Mucosa of rectum (tissue), 2 donors: ENCODE results near the gene SLC18A3.

Experiments used
- H3K27ac ChIP-seq, 2 donors: one replicate each; pipeline ENCODE4 v1.7.0; 2013; ENCODE audit warnings: inconsistent platforms in 2 of 2, low read depth in 2 of 2, low read length in 2 of 2
- H3K27me3 ChIP-seq, 2 donors: one replicate each; pipeline ENCODE4 v1.7.0; 2013; ENCODE audit warnings: low read length in 2 of 2; ENCODE audit not compliant: control insufficient read depth in 2 of 2, insufficient read depth in 2 of 2
- H3K36me3 ChIP-seq, 2 donors: one replicate each; pipeline ENCODE4 v1.7.0; 2013; ENCODE audit warnings: low read length in 2 of 2; ENCODE audit not compliant: control insufficient read depth in 2 of 2, insufficient read depth in 2 of 2
- H3K4me1 ChIP-seq, 2 donors: one replicate each; pipeline ENCODE4 v1.7.0; 2013; ENCODE audit warnings: low read length in 2 of 2, mild to moderate bottlenecking in 1 of 2; ENCODE audit not compliant: control insufficient read depth in 2 of 2, insufficient read depth in 2 of 2
- H3K4me3 ChIP-seq, 2 donors: one replicate each; pipeline ENCODE4 v1.7.0; 2013; ENCODE audit warnings: low read length in 2 of 2
- H3K9ac ChIP-seq, 2 donors: one replicate each; pipeline ENCODE4 v1.7.0; 2013; ENCODE audit warnings: low read length in 2 of 2, low read depth in 1 of 2, mild to moderate bottlenecking in 1 of 2
- H3K9me3 ChIP-seq, 2 donors: one replicate each; pipeline ENCODE4 v1.7.0; 2013; ENCODE audit warnings: low read length in 2 of 2; ENCODE audit not compliant: control insufficient read depth in 2 of 2
- donor health status: healthy.
- donor health status: Normal muscosa, but diverticular disease.

SLC18A3 gene

DNA sequence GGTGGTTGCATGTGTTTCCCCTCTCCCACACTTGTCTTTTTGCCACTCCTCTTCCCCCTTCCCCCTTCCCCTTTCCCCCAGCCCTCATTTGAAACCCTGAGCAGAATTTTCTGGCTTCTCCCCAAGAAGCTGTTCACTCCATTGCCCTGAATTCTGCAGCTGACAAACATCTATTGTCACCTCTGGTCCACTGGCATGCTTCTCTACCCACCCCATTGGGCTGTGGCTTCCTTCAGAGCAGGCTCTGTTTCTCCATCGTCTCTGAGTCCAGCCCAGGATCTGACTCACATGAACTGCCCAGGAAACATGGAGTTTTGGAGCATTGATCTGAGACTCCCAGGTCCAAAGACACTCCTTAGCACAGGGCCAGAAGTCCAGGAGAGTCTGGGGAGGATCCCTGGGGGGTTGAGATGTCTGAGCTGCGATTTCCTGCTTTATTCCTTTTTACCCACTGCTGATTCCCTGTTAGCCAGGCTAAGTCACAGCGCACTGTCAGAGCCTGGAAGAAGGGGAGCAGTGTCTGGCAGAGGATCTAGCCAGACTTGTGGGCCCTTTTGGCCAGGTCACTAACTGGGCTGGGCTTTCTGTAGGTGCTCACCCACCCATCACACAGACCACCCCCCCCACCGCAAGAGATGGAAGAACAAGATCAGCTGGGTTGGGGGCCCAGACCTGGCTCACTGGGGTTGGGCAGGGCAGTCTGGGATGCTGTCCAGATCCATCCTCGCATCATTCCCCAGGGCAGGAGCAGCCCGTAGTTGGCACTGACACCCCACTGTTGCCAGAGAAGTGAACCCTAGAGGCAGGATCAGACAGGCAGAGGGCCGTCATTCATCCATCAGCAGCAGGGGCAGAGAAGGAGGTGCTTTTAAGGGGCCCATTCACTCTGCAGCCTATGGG is 7.3 kb downstream of the SLC18A3 start:
- Histone ChIP-seq H3K36me3 (no peaks in the 10 kb centered on the region), H3K4me3 (no peak overlapping the region), H3K27ac (no peak overlapping the region), H3K9me3 (no peaks in the 10 kb centered on the region), H3K9ac (no peak overlapping the region), H3K4me1 (no peaks in the 10 kb centered on the region), H3K27me3 (peaks cover 17 to 32% of the 10 kb centered on the region in 2 donors)

DNA sequence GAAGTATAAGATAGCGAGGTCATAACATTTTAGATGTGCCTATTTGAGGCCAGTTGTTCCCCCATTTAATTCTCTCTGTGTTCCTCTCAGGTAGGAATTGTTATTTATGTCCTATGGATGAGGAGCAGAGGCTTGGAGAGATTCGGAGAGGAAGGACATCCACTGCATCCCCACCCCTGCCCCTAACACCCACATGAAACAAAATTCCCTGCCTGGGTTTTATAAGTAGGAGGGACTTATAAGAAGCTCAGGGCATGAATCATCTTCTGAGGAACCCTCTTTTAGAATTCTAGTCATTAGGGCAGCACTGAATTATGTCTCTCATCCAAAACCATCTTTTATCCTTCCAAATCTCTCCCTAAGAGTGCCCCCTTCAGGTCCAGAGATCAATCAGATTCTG is 8.7 kb downstream of the SLC18A3 start:
- Histone ChIP-seq H3K27me3 (peaks cover 4 to 20% of the 10 kb centered on the region in 2 donors), H3K4me1 (no peaks in the 10 kb centered on the region), H3K9ac (no peak overlapping the region), H3K27ac (no peak overlapping the region), H3K36me3 (no peaks in the 10 kb centered on the region), H3K4me3 (no peak overlapping the region), H3K9me3 (no peaks in the 10 kb centered on the region)

DNA sequence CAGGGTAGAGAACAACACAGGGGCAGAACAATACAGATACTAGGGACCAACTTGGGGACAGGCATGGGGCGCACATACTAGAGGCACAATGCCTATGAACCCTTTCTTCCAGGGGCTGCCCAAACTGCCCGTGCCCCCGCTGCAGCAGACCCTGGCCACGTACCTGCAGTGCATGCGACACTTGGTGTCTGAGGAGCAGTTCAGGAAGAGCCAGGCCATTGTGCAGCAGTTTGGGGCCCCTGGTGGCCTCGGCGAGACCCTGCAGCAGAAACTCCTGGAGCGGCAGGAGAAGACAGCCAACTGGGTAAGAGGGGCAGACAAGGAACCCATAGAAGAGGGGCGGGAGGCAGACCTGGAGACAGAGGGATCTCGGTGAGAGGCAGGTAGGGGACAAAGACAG is 9.5 kb downstream of the SLC18A3 start:
- no peak overlapping the region for H3K9ac ChIP-seq
- no peaks in the 10 kb centered on the region for H3K4me1 ChIP-seq
- no peaks in the 10 kb centered on the region for H3K36me3 ChIP-seq
- H3K9me3 ChIP-seq, result no peaks in the 10 kb centered on the region
- H3K27ac ChIP-seq, result no peak overlapping the region
- H3K27me3 ChIP-seq, result peaks cover 3 to 17% of the 10 kb centered on the region in 2 donors
- H3K4me3 ChIP-seq, result no peak overlapping the region

DNA sequence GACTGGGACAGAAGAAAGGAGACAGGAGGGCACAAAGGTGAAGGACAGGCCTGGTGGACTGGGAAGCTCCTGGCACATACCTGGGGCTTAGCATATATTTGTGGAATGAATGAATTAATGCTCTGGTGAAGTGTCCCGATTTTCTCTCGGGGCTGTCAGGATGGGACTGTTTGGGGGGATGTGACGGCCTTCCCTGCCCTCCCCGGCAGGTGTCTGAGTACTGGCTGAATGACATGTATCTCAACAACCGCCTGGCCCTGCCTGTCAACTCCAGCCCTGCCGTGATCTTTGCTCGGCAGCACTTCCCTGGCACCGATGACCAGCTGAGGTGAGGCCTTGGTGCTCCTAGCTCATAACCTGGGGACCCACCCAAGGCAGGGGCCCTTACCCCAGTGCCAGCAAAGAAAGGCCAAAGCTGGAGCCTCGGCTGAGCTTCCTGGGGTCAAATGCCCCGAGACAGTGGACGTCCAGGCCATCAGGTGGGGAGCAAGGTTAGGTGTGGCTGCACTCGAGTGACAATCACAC is 10.2 kb downstream of the SLC18A3 start:
- H3K4me3 ChIP-seq, result no peak overlapping the region
- no peaks in the 10 kb centered on the region for H3K36me3 ChIP-seq
- no peak overlapping the region for H3K27ac ChIP-seq
- H3K4me1 ChIP-seq, result no peaks in the 10 kb centered on the region
- H3K27me3 ChIP-seq, result peaks cover 2 to 11% of the 10 kb centered on the region in 2 donors
- no peak overlapping the region for H3K9ac ChIP-seq
- H3K9me3 ChIP-seq, result no peaks in the 10 kb centered on the region

DNA sequence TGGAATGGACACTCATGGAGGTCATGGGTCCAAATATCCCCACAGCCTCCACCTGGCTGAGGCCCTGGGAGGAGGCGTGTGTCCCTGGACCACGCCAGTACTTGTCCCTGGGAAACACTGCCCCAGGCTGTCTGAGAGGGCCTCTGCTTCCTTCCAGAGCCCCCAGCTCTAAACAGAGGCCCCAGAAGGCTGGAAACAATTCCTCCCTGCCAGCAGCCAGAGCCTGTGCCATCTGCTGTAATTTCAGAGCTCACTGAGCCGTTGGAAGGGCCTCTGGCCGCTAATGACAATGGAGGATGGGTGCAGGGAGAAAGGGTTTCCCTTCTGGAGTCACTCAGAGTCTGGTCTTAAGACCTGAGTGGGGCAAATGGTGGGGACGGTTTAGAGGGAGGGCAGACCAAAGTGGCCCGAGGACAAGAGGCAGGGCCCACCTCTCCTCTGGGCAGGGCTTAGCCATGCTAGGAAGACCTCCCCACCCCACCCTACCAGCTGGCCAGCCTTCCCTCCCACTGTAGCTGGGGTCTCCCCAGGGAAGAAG is 10.8 kb downstream of the SLC18A3 start:
- H3K4me1 ChIP-seq, result no peaks in the 10 kb centered on the region
- H3K9me3 ChIP-seq, result no peaks in the 10 kb centered on the region
- no peak overlapping the region for H3K4me3 ChIP-seq
- no peak overlapping the region for H3K27ac ChIP-seq
- H3K27me3 ChIP-seq, result peaks cover 0 to 10% of the 10 kb centered on the region in 2 donors
- no peaks in the 10 kb centered on the region for H3K36me3 ChIP-seq
- no peak overlapping the region for H3K9ac ChIP-seq

DNA sequence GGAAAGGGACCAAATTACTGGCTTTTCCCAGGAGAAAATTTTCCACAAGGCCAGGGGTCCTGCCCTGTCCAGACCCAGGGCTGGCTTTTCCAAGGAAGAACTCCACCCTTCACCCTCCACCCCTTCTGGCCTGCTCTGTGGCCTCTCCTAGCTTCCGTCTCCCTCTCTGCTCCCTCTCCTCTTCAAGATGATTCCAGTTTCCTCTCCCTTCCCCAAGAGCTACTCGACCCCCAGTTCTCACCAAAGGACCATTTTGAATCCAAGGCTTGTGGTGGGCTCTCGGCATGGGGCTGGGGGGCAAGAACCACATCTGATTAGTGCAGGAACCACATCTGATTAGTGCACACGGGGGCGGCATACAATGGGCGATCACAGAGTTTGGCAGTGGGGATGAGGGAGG is 11.5 kb downstream of the SLC18A3 start:
- no peak overlapping the region for H3K27ac ChIP-seq
- peaks cover 0 to 4% of the 10 kb centered on the region in 2 donors for H3K27me3 ChIP-seq
- no peaks in the 10 kb centered on the region for H3K9me3 ChIP-seq
- H3K9ac ChIP-seq, result no peak overlapping the region
- no peaks in the 10 kb centered on the region for H3K36me3 ChIP-seq
- H3K4me3 ChIP-seq, result no peak overlapping the region
- no peaks in the 10 kb centered on the region for H3K4me1 ChIP-seq

DNA sequence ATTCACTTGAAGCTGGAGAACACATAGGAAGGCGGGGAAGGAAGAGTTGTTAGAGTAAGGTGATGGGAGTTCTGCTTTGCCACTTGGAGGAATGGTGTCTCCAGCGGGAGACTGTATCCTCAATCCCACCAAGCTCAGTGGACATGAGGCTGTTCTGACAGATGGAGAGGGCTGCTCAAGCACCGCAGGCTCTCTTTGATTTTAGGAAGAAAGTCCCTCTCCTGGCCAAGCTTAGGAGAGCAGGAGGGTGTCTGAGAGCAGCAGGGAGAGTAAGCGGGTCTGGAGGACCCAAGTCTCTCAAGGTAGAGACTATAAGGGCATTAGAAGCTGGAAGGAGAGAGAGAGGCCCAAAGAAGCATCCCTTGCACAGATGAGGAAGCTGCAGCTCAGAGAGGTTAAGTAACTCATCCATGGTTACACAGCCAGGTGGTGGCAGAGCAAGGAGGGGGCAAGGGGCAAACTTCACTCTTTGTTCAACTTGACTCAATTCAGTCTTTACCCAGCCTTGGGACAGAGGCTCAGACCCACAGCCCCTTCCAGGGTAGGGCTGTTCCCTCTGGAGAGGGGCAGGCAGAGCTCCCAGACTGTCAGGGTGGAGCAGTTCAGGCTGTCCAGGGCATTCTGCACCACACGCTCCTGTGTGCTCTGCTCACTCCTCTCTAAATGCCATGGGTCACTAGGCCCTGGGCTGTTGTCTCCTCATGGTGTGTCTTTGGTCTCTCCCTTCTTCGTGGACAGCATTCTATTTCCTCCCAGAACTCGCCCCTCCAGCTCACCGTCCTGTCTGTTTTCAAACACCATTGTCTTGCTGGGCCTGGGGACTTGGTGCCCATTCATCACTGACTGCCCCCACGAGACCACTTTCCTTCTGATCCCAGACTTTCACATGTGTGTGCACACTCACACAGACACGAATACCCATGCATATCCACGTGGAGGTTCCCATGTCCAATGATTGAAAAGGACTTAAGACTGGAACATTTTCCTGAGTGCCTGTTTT is 12.6 kb downstream of the SLC18A3 start:
- Histone ChIP-seq H3K27me3 (peaks cover 0 to 3% of the 10 kb centered on the region in 2 donors), H3K27ac (no peak overlapping the region), H3K4me1 (no peaks in the 10 kb centered on the region), H3K36me3 (no peaks in the 10 kb centered on the region), H3K9ac (no peak overlapping the region), H3K9me3 (no peaks in the 10 kb centered on the region), H3K4me3 (no peak overlapping the region)

DNA sequence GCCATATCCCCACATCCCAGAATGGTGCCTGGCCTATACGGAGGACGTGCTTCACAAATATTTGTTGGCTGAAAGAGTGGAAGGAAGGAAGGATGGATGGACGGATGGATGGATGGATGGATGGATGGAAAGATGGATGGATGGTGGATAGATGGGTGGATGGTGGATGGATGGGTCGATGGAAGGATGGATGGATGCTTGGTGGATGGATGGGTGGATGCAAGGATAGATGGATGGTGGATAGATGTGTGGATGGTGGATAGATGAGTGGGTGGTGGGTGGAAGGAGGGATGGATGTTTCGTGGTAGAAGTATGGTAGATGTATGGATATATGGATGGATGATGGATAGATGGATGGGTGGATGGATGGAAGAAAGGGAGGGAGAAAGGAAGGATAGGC is 14.5 kb downstream of the SLC18A3 start:
- Histone ChIP-seq H3K36me3 (no peaks in the 10 kb centered on the region), H3K27me3 (peaks cover 0 to 3% of the 10 kb centered on the region in 2 donors), H3K9me3 (no peaks in the 10 kb centered on the region), H3K9ac (no peak overlapping the region), H3K27ac (no peak overlapping the region), H3K4me3 (no peak overlapping the region), H3K4me1 (no peaks in the 10 kb centered on the region)

DNA sequence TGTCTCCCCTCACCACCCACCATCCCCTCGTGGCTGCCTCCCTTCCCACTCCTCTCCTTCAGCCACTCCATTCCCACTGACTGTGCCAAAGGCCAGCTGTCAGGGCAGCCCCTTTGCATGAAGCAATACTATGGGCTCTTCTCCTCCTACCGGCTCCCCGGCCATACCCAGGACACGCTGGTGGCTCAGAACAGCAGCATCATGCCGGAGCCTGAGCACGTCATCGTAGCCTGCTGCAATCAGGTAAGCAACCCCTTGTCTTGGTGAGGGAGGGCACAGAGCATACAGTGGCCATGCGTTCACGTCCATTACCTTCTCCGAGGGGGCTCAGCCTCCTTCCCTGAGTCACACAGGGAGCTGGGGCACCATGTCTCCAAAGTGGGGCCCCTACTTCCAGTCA is 15.3 kb downstream of the SLC18A3 start:
- H3K36me3 ChIP-seq, result no peaks in the 10 kb centered on the region
- no peak overlapping the region for H3K27ac ChIP-seq
- H3K9me3 ChIP-seq, result no peaks in the 10 kb centered on the region
- no peaks in the 10 kb centered on the region for H3K27me3 ChIP-seq
- no peaks in the 10 kb centered on the region for H3K4me1 ChIP-seq
- H3K9ac ChIP-seq, result no peak overlapping the region
- H3K4me3 ChIP-seq, result no peak overlapping the region
